GM23248 (cell line): ENCODE measurements around the gene CWF19L1. TPM values are rescaled to one million over a fixed set of nuclear protein-coding genes. Genes with fewer than 3 reads are reported as not detected.

ENCODE experiments used
- DNase-seq: peaks from one replicate; pipeline ENCODE4 v3.0.0-alpha.2; 2015
- H2AFZ ChIP-seq: fragments of 200-600 bp; sonication (generic); 2 replicates; pipeline ENCODE4 v1.6.1; 2016; ENCODE audit warnings: antibody characterized with exemption
- H3F3A ChIP-seq: fragments of 200-600 bp; sonication (generic); 2 replicates; pipeline ENCODE4 v1.6.1; 2016; ENCODE audit warnings: mild to moderate bottlenecking, antibody characterized with exemption, mixed run types; ENCODE audit not compliant: insufficient read depth
- H3K27ac ChIP-seq: fragments of 200-600 bp; sonication (generic); 2 replicates; pipeline ENCODE4 v1.5.1; 2016; ENCODE audit warnings: mild to moderate bottlenecking
- H3K27me3 ChIP-seq: fragments of 200-600 bp; sonication (generic); replicated peaks from 2 replicates; pipeline ENCODE4 v1.6.1; 2016; ENCODE audit warnings: mild to moderate bottlenecking; ENCODE audit not compliant: insufficient read depth
- H3K36me3 ChIP-seq: fragments of 200-600 bp; sonication (generic); 2 replicates; pipeline ENCODE4 v1.6.1; 2016; ENCODE audit warnings: low read depth, mild to moderate bottlenecking
- H3K4me1 ChIP-seq: fragments of 200-600 bp; sonication (generic); 2 replicates; pipeline ENCODE4 v1.6.1; 2016; ENCODE audit warnings: mild to moderate bottlenecking; ENCODE audit not compliant: insufficient read depth
- H3K4me2 ChIP-seq: fragments of 200-600 bp; sonication (generic); one replicate; pipeline ENCODE4 v1.6.1; 2016; ENCODE audit warnings: mild to moderate bottlenecking; ENCODE audit not compliant: unreplicated experiment
- H3K4me3 ChIP-seq: fragments of 200-600 bp; sonication (generic); 2 replicates; pipeline ENCODE4 v1.5.1; 2016; ENCODE audit warnings: mild to moderate bottlenecking
- H3K79me2 ChIP-seq: fragments of 200-600 bp; sonication (generic); 2 replicates; pipeline ENCODE4 v1.6.1; 2016; ENCODE audit warnings: mild to moderate bottlenecking; ENCODE audit not compliant: insufficient read depth
- H3K9ac ChIP-seq: fragments of 200-600 bp; sonication (generic); 2 replicates; pipeline ENCODE4 v1.6.1; 2016; ENCODE audit warnings: mild to moderate bottlenecking
- H3K9me2 ChIP-seq: fragments of 200-600 bp; sonication (generic); 2 replicates; pipeline ENCODE4 v1.6.1; 2016; ENCODE audit warnings: mixed run types, mild to moderate bottlenecking, moderate library complexity; ENCODE audit not compliant: insufficient read depth
- H3K9me3 ChIP-seq: fragments of 200-600 bp; sonication (generic); one replicate; pipeline ENCODE4 v1.6.1; 2017; ENCODE audit warnings: low read depth
- H4K20me1 ChIP-seq: fragments of 200-600 bp; sonication (generic); 2 replicates; pipeline ENCODE4 v1.6.0; 2016; ENCODE audit not compliant: insufficient read depth
- EZH2 ChIP-seq: fragments of 200-600 bp; sonication (generic); IDR thresholded peaks from 2 replicates; pipeline ENCODE4 v1.6.1; 2018; ENCODE audit warnings: antibody characterized with exemption, mild to moderate bottlenecking; ENCODE audit not compliant: insufficient read depth, poor library complexity, severe bottlenecking
- EZH2phosphoT487 ChIP-seq: fragments of 200-600 bp; sonication (generic); IDR thresholded peaks from 2 replicates; pipeline ENCODE4 v1.6.1; 2018; ENCODE audit warnings: antibody characterized with exemption, moderate library complexity, mild to moderate bottlenecking, low read depth; ENCODE audit not compliant: insufficient read depth
- WGBS, 2 experiments: methylation state at CpG; one replicate each; pipeline ENCODE4 v1.1.6; 2015 to 2017; ENCODE audit warnings: low lambda C conversion rate in 2 of 2, low coverage in 1 of 2; ENCODE audit errors: missing lambda C conversion rate in 2 of 2; 5-methylcytosine and 5-hydroxymethylcytosine counted together
- in situ Hi-C: fragments of 300-500 bp; cut with MboI; formaldehyde crosslinking; loops from 2 replicates; pipeline ENCODE4 v1.15.0; 2020
- polyA plus RNA-seq: library from polyadenylated mRNA; unstranded; fragments of >200 nt; fragmentation: Nextera tagmentation; extraction: Ambion mirVana; gene quantifications from 2 replicates; pipeline ENCODE4 v1.2.1, GENCODE V29; 2016
- total RNA-seq: library from RNA; depleted of rRNA; stranded (reverse); fragments of >200 nt; shearing (Covaris generic); gene quantifications from 2 replicates; pipeline ENCODE4 v1.2.3, GENCODE V29; 2014

The CWF19L1 gene
- total and polyA plus RNA-seq, 2 experiments from 2014 or later, result 17.4 to 25.9 TPM

DNA sequence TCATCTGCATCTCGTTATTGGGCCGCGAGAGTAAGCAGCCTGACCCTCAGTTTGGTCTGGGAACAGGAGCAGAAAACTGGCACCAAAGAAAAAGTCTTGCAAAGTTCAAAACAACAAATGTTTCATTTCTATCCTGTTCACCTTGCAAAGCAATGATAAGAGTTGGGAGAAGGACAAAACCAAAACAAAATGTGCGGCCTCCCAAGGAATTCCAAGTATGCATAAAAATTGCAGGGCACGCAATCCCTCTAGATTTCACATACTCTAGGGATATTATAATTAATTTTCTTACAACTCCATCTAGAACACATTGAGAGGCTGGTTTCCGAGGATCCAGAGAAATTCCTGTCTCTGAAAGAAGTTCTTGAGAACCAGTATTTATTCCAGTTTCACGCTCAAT lies 58.1 kb downstream of the CWF19L1 start:
- Histone ChIP-seq H3K4me1 (0 out of 2 replicates have a peak, but pooled peaks cover 6% of the 10 kb centered on the region), H3K79me2 (no peaks in the 10 kb centered on the region), H3K9me2 (no peaks in the 10 kb centered on the region), H3K4me3 (no peak overlapping the region), H2AFZ (no peak overlapping the region), H3F3A (no peaks in the 10 kb centered on the region), H3K9me3 (no peaks in the 10 kb centered on the region), H3K27me3 (no peaks in the 10 kb centered on the region), H3K27ac (no peak overlapping the region), H4K20me1 (no peaks in the 10 kb centered on the region), H3K4me2 (no peak overlapping the region), H3K36me3 (peaks cover 25% of the 10 kb centered on the region; the same call in 1 of the 2 replicates), H3K9ac (no peak overlapping the region)
- 63% methylated on average over 7 of the region's 7 CpGs for WGBS, 2 experiments
- in situ Hi-C loops, result no loop called here
- DNase-seq, result peak; percentile 16
- no peak for TF ChIP-seq EZH2
- TF ChIP-seq EZH2phosphoT487, result no peak

DNA sequence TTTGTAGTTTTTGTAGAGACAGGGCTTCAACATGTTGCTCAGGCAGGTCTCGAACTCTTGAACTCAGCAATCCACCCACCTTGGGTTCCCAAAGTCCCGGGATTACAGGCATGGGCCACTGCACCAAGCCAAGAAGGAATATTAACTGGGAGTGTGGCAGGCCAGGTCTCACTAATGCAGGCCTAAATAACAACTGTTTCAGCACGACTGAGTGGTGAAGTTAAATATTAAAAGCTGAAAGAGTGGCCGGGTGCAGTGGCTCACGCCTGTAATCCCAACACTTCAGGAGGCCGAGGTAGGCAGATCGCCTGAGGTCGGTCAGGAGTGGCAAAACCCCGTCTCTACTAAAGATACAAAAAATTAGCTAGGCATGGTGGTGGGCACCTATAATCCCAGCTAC lies 59.2 kb downstream of the CWF19L1 start:
- 91 to 94% methylated on average over 9 of the region's 9 CpGs for WGBS, 2 experiments
- no peak overlapping the region for H3K4me3 ChIP-seq
- DNase-seq, result no peak
- no peak for TF ChIP-seq EZH2phosphoT487
- no peak for TF ChIP-seq EZH2
- H3K79me2 ChIP-seq, result no peaks in the 10 kb centered on the region
- H3K4me1 ChIP-seq, result 0 out of 2 replicates have a peak, but pooled peaks cover 6% of the 10 kb centered on the region
- no peaks in the 10 kb centered on the region for H3K9me3 ChIP-seq
- H3K27me3 ChIP-seq, result no peaks in the 10 kb centered on the region
- no peaks in the 10 kb centered on the region for H4K20me1 ChIP-seq
- H3K4me2 ChIP-seq, result no peak overlapping the region
- H3K27ac ChIP-seq, result no peak overlapping the region
- H3K9me2 ChIP-seq, result no peaks in the 10 kb centered on the region
- no peaks in the 10 kb centered on the region for H3F3A ChIP-seq
- no peak overlapping the region for H3K9ac ChIP-seq
- H3K36me3 ChIP-seq, result peaks cover 34% of the 10 kb centered on the region; the same call in 1 of the 2 replicates
- in situ Hi-C loops, result no loop called here
- H2AFZ ChIP-seq, result no peak overlapping the region

DNA sequence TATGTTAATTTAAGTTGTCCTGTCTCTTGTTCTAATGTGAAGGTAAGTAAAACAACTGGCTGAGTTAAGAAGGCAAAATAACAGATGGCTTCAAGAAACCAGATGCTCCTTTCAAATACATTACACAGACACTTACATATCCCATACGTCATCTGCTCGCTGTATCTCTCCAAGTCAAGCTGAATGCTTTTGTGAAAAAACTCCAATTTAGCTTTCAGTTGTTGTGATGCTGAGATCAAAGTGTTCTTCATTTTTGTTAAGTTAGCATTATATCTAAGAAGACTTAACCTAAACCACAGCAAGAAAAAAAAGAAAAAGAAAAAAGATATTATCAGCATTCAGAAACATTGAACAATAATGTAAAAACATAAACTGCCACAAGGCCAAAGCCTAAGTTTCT lies 63.1 kb downstream of the CWF19L1 start:
- Histone ChIP-seq H3K4me3 (no peak overlapping the region), H3K9me3 (no peaks in the 10 kb centered on the region), H3K4me1 (0 out of 2 replicates have a peak, but pooled peaks cover 3% of the 10 kb centered on the region), H2AFZ (no peak overlapping the region), H3K36me3 (peaks cover 58% of the 10 kb centered on the region), H3K27ac (no peak overlapping the region), H3F3A (no peaks in the 10 kb centered on the region), H3K79me2 (no peaks in the 10 kb centered on the region), H3K9me2 (no peaks in the 10 kb centered on the region), H3K27me3 (no peaks in the 10 kb centered on the region), H4K20me1 (no peaks in the 10 kb centered on the region), H3K4me2 (no peak overlapping the region), H3K9ac (no peak overlapping the region)
- no peak for TF ChIP-seq EZH2
- no peak for TF ChIP-seq EZH2phosphoT487
- in situ Hi-C loops, result no loop called here
- 87 to 90% methylated on average over 2 of the region's 2 CpGs for WGBS, 2 experiments
- no peak for DNase-seq

DNA sequence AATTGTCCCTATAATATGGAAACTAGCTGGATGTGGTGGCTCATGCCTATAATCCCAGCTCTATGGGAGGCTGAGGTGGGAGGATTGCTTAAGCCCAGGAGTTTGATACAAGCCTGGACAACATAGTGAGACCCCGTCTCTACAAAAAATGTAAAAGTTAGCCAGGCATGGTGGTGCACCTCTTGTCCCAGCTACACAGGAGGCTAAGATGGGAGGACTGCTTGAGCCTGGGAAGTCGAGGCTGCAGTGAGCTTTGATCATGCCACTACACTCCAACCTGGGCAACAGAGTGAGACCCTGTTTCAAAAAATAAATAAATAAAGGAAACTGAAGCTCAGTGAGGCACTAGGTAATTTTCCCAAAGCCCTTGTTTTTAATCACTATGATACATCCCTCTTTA lies 65.9 kb downstream of the CWF19L1 start:
- Histone ChIP-seq H3K36me3 (peaks cover 63% of the 10 kb centered on the region), H3K4me1 (no peaks in the 10 kb centered on the region), H3K9ac (no peak overlapping the region), H3K9me3 (no peaks in the 10 kb centered on the region), H4K20me1 (no peaks in the 10 kb centered on the region), H3K27me3 (no peaks in the 10 kb centered on the region), H3K27ac (no peak overlapping the region), H3K4me3 (no peak overlapping the region), H3K79me2 (no peaks in the 10 kb centered on the region), H2AFZ (no peak overlapping the region), H3F3A (no peaks in the 10 kb centered on the region), H3K4me2 (no peak overlapping the region), H3K9me2 (no peaks in the 10 kb centered on the region)
- TF ChIP-seq EZH2phosphoT487, result no peak
- TF ChIP-seq EZH2, result no peak
- 94 to 96% methylated on average over 2 of the region's 2 CpGs for WGBS, 2 experiments
- no peak for DNase-seq
- in situ Hi-C loops, result no loop called here

DNA sequence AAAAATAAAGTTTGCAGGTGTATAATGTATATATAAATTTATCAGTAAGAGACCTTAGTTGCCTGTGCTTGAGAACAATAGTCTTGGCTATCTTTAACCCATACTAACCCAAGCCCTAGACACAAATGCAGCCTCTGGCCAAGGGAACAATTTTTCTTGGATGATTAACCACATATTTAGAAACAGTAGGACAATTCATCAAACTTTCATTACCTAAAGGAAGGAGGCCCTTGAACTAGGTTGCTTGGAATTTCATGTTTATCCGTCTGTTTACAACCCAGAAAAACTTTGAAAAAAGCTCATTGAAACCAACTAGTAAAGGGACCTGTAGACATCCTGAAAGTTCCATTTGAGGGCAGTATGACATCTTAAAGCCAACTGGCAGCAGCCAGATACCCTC lies 72.7 kb downstream of the CWF19L1 start:
- no peaks in the 10 kb centered on the region for H3K27me3 ChIP-seq
- H2AFZ ChIP-seq, result no peak overlapping the region
- TF ChIP-seq EZH2phosphoT487, result no peak
- TF ChIP-seq EZH2, result no peak
- H3K4me3 ChIP-seq, result no peak overlapping the region
- no peaks in the 10 kb centered on the region for H4K20me1 ChIP-seq
- H3K27ac ChIP-seq, result no peak overlapping the region
- H3K9me3 ChIP-seq, result no peaks in the 10 kb centered on the region
- H3F3A ChIP-seq, result no peaks in the 10 kb centered on the region
- no peaks in the 10 kb centered on the region for H3K79me2 ChIP-seq
- H3K9me2 ChIP-seq, result no peaks in the 10 kb centered on the region
- in situ Hi-C loops, result no loop called here
- 67 to 68% methylated on average over 1 of the region's 1 CpG for WGBS, 2 experiments
- H3K36me3 ChIP-seq, result peaks cover 51% of the 10 kb centered on the region
- H3K4me1 ChIP-seq, result no peaks in the 10 kb centered on the region
- H3K4me2 ChIP-seq, result no peak overlapping the region
- no peak overlapping the region for H3K9ac ChIP-seq
- no peak for DNase-seq
